ENCODE measurements around the gene SURF6. TPM values are rescaled to one million over a fixed set of nuclear protein-coding genes. Genes with fewer than 3 reads are reported as not detected.

Gene SURF6
- total RNA-seq, 1 donor from 2014 or later = 23.9 TPM

- H3K27me3 Mint-ChIP-seq (ENCODE audit: low read depth) = no peaks in the 10 kb centered on the region
- H3K9me3 Mint-ChIP-seq = no peaks in the 10 kb centered on the region
- peak within 1 kb of the TSS; percentile 97 for H3K27ac Mint-ChIP-seq (ENCODE audit: unreplicated experiment)
- DNase-seq (ENCODE audit: low read depth, low spot score) = peak; percentile 95
- no peaks in the 10 kb centered on the region for H3K36me3 Mint-ChIP-seq (ENCODE audit: low read depth)
- TF ChIP-seq, protein P1, sequence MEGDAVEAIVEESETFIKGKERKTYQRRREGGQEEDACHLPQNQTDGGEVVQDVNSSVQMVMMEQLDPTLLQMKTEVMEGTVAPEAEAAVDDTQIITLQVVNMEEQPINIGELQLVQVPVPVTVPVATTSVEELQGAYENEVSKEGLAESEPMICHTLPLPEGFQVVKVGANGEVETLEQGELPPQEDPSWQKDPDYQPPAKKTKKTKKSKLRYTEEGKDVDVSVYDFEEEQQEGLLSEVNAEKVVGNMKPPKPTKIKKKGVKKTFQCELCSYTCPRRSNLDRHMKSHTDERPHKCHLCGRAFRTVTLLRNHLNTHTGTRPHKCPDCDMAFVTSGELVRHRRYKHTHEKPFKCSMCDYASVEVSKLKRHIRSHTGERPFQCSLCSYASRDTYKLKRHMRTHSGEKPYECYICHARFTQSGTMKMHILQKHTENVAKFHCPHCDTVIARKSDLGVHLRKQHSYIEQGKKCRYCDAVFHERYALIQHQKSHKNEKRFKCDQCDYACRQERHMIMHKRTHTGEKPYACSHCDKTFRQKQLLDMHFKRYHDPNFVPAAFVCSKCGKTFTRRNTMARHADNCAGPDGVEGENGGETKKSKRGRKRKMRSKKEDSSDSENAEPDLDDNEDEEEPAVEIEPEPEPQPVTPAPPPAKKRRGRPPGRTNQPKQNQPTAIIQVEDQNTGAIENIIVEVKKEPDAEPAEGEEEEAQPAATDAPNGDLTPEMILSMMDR (conservative IDR thresholded peaks at IDR 0.05) = no peak
- peaks cover 43% of the 10 kb centered on the region for H3K4me1 Mint-ChIP-seq
- H3K4me3 Mint-ChIP-seq = peak within 1 kb of the TSS; percentile 94
Observed at GRCh38 chr9:133375724-133376654, 40.0 kb upstream of the SURF6 start, which contains the start of the genes STKLD1 and SURF4. STKLD1 (plus strand) TSS chr9:133376366; CDS start chr9:133376474, 108 bp downstream. SURF4 (minus strand) TSS chr9:133376060; CDS start chr9:133375969, 91 bp downstream.

DNA sequence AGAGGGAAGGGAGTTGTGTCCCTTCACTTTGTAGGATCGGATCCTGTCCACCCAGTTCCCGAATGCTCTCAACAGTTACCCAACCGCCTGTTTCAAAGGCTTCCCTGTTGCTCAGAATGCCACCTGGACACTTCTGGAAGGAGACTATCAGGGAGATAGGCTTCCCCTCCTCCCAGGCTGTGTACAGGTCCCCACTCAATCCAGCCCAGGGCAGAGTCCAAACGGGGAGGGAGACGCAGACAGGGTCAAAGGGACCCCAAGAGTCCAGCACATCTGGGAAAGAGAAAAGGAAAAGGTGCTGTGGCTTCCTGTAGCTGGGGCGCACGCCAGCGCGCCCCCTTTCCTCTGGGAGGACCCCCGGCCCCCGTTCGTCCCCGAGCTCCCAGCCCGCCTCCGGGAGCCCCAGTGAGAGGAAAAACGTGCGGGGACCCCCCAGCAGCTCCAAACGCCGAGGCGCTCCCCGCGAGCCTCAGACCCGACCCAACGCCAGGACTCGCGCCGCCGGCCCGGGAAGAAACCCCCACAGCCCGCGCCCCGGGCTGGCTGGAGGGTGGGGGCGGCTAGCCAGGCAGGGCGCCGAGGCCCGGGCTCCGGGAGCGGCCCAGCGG lies 39.2 kb upstream of the SURF6 start:
- peaks cover 2% of the 10 kb centered on the region for H3K36me3 Mint-ChIP-seq (ENCODE audit: low read depth)

GRCh38 chr9:133374612-133375115 lies 38.7 kb upstream of the SURF6 start:
- H3K27ac Mint-ChIP-seq (ENCODE audit: unreplicated experiment) = peak overlapping the region; percentile 97
- peak overlapping the region; percentile 94 for H3K4me3 Mint-ChIP-seq
- no peaks in the 10 kb centered on the region for H3K9me3 Mint-ChIP-seq
- no peak for DNase-seq (ENCODE audit: low read depth, low spot score)
- TF ChIP-seq, protein P1 (conservative IDR thresholded peaks at IDR 0.05) = no peak
- H3K4me1 Mint-ChIP-seq = peaks cover 47% of the 10 kb centered on the region
- H3K36me3 Mint-ChIP-seq (ENCODE audit: low read depth) = peaks cover 3% of the 10 kb centered on the region
- H3K27me3 Mint-ChIP-seq (ENCODE audit: low read depth) = no peaks in the 10 kb centered on the region

More for the DNA sequence above, 39.2 kb upstream of the SURF6 start:
- H3K27me3 Mint-ChIP-seq (ENCODE audit: low read depth) = no peaks in the 10 kb centered on the region
- H3K9me3 Mint-ChIP-seq = no peaks in the 10 kb centered on the region
- TF ChIP-seq, protein P1 (conservative IDR thresholded peaks at IDR 0.05) = no peak
- H3K27ac Mint-ChIP-seq (ENCODE audit: unreplicated experiment) = peak overlapping the region; percentile 97
- H3K4me1 Mint-ChIP-seq = peaks cover 47% of the 10 kb centered on the region
- H3K4me3 Mint-ChIP-seq = peak overlapping the region; percentile 94
- DNase-seq (ENCODE audit: low read depth, low spot score) = no peak

DNA sequence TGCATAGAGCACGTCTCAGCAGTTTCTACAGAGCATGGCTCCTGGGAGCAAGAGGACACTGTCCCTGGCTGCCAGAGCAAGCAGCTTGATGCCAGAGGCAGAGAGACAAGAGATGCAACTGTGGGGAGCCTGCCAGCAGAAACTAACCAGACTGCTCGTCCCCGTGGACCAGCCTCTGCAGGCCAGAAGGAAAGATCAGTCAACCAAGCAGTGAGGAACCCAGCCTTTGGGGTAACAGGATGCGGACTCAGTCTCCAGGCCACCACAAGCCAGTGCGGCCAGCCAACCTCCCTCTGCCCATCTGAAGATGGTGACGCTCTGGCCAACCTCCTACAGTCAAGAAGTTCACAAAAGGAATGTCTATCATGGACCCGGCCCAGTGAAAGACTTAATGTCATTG lies 36.2 kb upstream of the SURF6 start:
- H3K4me1 Mint-ChIP-seq = peaks cover 26% of the 10 kb centered on the region
- DNase-seq (ENCODE audit: low read depth, low spot score) = no peak
- H3K36me3 Mint-ChIP-seq (ENCODE audit: low read depth) = peaks cover 3% of the 10 kb centered on the region
- no peaks in the 10 kb centered on the region for H3K9me3 Mint-ChIP-seq
- no peak overlapping the region for H3K27ac Mint-ChIP-seq (ENCODE audit: unreplicated experiment)
- H3K4me3 Mint-ChIP-seq = peak overlapping the region; percentile 63
- H3K27me3 Mint-ChIP-seq (ENCODE audit: low read depth) = no peaks in the 10 kb centered on the region
- TF ChIP-seq, protein P1 (conservative IDR thresholded peaks at IDR 0.05) = no peak

DNA sequence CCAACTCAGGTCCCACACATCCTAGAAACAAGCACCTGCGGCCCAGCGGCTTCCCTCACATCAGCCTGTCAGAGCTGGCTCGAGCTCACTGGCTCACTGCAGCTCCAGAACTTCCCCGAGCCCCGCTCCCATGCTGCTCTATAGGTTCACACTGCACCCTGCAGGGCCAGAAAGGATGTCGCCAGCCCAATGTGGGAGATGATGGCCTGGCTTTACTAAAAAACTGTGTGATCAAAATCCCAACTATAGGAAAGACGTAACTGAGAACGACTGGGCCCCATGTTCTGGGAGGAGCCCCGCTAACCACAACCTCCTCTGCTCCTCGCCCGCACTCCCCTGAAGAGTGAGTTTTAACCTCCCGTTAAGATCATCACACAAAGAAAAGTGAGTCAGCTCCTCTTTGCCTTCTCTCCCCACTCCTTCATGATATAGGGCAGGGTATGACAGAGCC lies 35.3 kb upstream of the SURF6 start:
- Mint-ChIP-seq H3K36me3 (ENCODE audit: low read depth) (peaks cover 3% of the 10 kb centered on the region), H3K9me3 (no peaks in the 10 kb centered on the region), H3K4me1 (peaks cover 21% of the 10 kb centered on the region), H3K4me3 (peak overlapping the region; percentile 35), H3K27ac (ENCODE audit: unreplicated experiment) (no peak overlapping the region), H3K27me3 (ENCODE audit: low read depth) (no peaks in the 10 kb centered on the region)
- TF ChIP-seq, protein P1 (conservative IDR thresholded peaks at IDR 0.05) = no peak
- no peak for DNase-seq (ENCODE audit: low read depth, low spot score)
